Gastroesophageal sphincter (tissue), 3 donors: ENCODE results near the gene ANAPC4.

Source experiments
- EP300 ChIP-seq: sonication (generic); formaldehyde crosslinking; IDR thresholded peaks from one replicate; pipeline ENCODE4 v1.6.1; 2017; ENCODE audit warnings: antibody characterized with exemption, mild to moderate bottlenecking
- POLR2A ChIP-seq, 2 donors: fragments of 450-650 bp; IDR thresholded peaks; one replicate each; pipeline ENCODE4 v1.6.1; 2017; ENCODE audit warnings: antibody characterized with exemption in 2 of 2, mild to moderate bottlenecking in 2 of 2, moderate library complexity in 1 of 2
- TF ChIP-seq, protein P1 (sequence below), 4 experiments: fragments of 200-600 bp in 2 of 4; fragments of 450-650 bp in 2 of 4; sonication (generic) in 1 of 4; IDR thresholded peaks; one replicate each; pipeline ENCODE4 v1.5.1; 2017 to 2019; ENCODE audit warnings: antibody characterized with exemption in 4 of 4, mild to moderate bottlenecking in 2 of 4, moderate library complexity in 2 of 4

DNA sequence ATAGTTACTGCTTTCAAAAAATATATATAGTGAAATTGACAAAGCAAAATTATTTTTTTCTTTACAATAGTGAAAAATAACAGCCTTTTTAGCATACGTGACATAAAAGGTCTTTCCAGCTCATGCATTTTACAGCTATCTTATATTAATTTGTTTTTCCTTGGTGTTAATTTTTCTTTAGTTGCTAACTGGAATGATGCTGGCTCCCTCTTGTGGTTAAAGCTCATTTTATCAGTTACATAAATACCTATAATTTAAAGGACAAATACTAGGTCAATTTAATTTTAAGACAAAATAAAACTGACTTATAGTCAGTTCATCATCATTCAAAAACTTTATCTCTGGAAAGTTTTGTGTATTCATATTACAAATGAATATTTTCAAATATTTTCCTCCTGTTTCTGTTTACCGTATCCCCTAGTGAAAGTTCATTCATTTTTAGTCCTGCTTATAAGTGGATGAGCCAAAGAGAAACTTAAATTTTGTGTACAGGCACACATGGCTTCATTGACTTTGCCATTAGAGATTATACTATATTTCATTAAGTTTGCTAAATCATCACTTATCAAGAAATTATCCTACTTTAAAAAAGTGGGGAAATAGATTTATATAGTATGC lies 9.9 kb upstream of the ANAPC4 start:
- TF ChIP-seq POLR2A (IDR thresholded peaks at IDR 0.05), result no peak
- TF ChIP-seq, protein P1, sequence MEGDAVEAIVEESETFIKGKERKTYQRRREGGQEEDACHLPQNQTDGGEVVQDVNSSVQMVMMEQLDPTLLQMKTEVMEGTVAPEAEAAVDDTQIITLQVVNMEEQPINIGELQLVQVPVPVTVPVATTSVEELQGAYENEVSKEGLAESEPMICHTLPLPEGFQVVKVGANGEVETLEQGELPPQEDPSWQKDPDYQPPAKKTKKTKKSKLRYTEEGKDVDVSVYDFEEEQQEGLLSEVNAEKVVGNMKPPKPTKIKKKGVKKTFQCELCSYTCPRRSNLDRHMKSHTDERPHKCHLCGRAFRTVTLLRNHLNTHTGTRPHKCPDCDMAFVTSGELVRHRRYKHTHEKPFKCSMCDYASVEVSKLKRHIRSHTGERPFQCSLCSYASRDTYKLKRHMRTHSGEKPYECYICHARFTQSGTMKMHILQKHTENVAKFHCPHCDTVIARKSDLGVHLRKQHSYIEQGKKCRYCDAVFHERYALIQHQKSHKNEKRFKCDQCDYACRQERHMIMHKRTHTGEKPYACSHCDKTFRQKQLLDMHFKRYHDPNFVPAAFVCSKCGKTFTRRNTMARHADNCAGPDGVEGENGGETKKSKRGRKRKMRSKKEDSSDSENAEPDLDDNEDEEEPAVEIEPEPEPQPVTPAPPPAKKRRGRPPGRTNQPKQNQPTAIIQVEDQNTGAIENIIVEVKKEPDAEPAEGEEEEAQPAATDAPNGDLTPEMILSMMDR (IDR thresholded peaks at IDR 0.05), result peak; percentile 25 to 54 (median 46)
- no peak for TF ChIP-seq EP300
